ENCODE measurements around the gene PPIL1. TPM values are rescaled to one million over a fixed set of nuclear protein-coding genes. Genes with fewer than 3 reads are reported as not detected.

The PPIL1 gene
- total and polyA plus RNA-seq, 2 experiments from 2014 or later = 37.0 to 133 TPM

GRCh38 chr6:36841756-36842155, 32.8 kb downstream of the PPIL1 start:
- DNase-seq (ENCODE audit: low read depth in 1 of 2, low spot score in 1 of 2) = no peak
- no peak for TF ChIP-seq CTCF (IDR thresholded peaks at IDR 0.05; ENCODE audit: low read depth, low read length)
- Histone ChIP-seq H3K36me3 (no peaks in the 10 kb centered on the region), H3K4me3 (no peak overlapping the region), H3K9me3 (ENCODE audit: low read depth) (no peaks in the 10 kb centered on the region), H3K27me3 (peaks cover 19% of the 10 kb centered on the region), H3K27ac (no peak overlapping the region), H3K4me1 (ENCODE audit: low read depth) (peaks cover 43% of the 10 kb centered on the region)

- H3K4me3 ChIP-seq = peak overlapping the region; percentile 64
- H3K27ac ChIP-seq = peak overlapping the region; percentile 18
- peak in 1 of 2 donors; percentile 39 for DNase-seq (ENCODE audit: low read depth in 1 of 2, low spot score in 1 of 2)
- peaks cover 37% of the 10 kb centered on the region for H3K4me1 ChIP-seq (ENCODE audit: low read depth)
- peaks cover 19% of the 10 kb centered on the region for H3K27me3 ChIP-seq
- TF ChIP-seq CTCF (IDR thresholded peaks at IDR 0.05; ENCODE audit: low read depth, low read length) = no peak
- H3K36me3 ChIP-seq = no peaks in the 10 kb centered on the region
- H3K9me3 ChIP-seq (ENCODE audit: low read depth) = no peaks in the 10 kb centered on the region
Observed at GRCh38 chr6:36840432-36841403, 33.9 kb downstream of the PPIL1 start.

- H3K36me3 ChIP-seq = no peaks in the 10 kb centered on the region
- peaks cover 19% of the 10 kb centered on the region for H3K27me3 ChIP-seq
- TF ChIP-seq CTCF (IDR thresholded peaks at IDR 0.05; ENCODE audit: low read depth, low read length) = peak; percentile 16
- peak overlapping the region; percentile 64 for H3K4me3 ChIP-seq
- H3K9me3 ChIP-seq (ENCODE audit: low read depth) = no peaks in the 10 kb centered on the region
- peaks cover 34% of the 10 kb centered on the region for H3K4me1 ChIP-seq (ENCODE audit: low read depth)
- no peak overlapping the region for H3K27ac ChIP-seq
- peak; percentile 54 to 73 for DNase-seq (ENCODE audit: low read depth in 1 of 2, low spot score in 1 of 2)
Observed at GRCh38 chr6:36839749-36840431, 34.7 kb downstream of the PPIL1 start.

DNA sequence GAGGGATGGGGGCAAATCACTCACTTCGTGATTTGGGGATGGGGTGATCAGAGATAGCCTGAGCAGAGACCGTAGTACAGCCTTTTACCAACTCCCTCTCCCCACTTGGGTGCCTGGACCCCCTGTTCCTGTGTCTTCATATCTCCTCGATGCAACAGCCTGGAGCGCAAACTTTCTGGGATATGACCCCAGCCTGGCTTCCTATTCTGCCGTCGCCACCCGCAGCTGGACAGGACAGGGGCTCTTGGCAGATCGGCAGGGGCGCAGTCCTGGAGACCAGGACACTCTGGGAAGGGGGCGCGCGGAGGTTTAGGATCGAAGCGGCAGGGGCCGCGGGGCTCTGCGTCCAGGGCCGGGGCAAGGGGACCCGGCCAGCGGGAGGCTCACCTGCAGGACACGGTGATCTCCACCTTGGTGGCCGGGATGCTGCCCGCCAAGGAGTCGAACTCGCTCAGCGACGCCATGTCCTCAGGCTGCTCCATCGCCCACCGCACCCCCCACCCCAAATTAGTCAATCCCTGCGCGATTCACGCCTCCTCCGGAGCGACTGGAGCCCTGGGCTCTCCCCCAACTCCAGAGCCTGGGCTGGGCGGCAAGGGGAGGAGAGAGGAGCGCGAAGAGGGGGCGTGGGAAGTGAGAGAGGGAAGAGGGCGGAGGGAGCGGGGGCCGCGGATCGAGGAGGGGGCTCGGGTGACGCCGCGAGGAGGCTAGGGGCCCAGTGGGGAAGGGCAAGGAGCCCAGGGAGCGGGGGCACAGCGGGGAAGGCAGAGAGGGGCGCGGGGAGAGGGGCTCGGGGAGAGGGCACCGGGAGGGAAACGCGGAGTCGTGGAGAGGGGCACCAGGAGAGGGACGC, 35.5 kb downstream of the PPIL1 start, which contains the start of gene CPNE5:
TSS of gene CPNE5 (minus strand) at position 549 of the 853 bp plus-strand sequence. CDS start at position 482, 67 bp downstream.
- no peak for TF ChIP-seq CTCF (IDR thresholded peaks at IDR 0.05; ENCODE audit: low read depth, low read length)
- Histone ChIP-seq H3K27ac (no peak within 1 kb of the TSS), H3K4me3 (peak within 1 kb of the TSS; percentile 64), H3K36me3 (no peaks in the 10 kb centered on the region), H3K27me3 (peaks cover 19% of the 10 kb centered on the region), H3K4me1 (ENCODE audit: low read depth) (peaks cover 33% of the 10 kb centered on the region), H3K9me3 (ENCODE audit: low read depth) (no peaks in the 10 kb centered on the region)
- DNase-seq (ENCODE audit: low read depth in 1 of 2, low spot score in 1 of 2) = peak in 1 of 2 donors; percentile 64

- TF ChIP-seq CTCF (IDR thresholded peaks at IDR 0.05; ENCODE audit: low read depth, low read length) = no peak
- H3K27me3 ChIP-seq = peaks cover 19% of the 10 kb centered on the region
- H3K36me3 ChIP-seq = no peaks in the 10 kb centered on the region
- no peaks in the 10 kb centered on the region for H3K9me3 ChIP-seq (ENCODE audit: low read depth)
- DNase-seq (ENCODE audit: low read depth in 1 of 2, low spot score in 1 of 2) = no peak
- no peak overlapping the region for H3K4me3 ChIP-seq
- H3K27ac ChIP-seq = no peak overlapping the region
- peaks cover 29% of the 10 kb centered on the region for H3K4me1 ChIP-seq (ENCODE audit: low read depth)
Observed at GRCh38 chr6:36837686-36838085, 36.9 kb downstream of the PPIL1 start.

All from cardiac muscle cell (in vitro differentiated cells and primary cell).